Right cardiac atrium (tissue), 5 donors: ENCODE data around the gene SUCO. TPM values are rescaled to one million over a fixed set of nuclear protein-coding genes. Genes with fewer than 3 reads are reported as not detected.

Experiments used
- ATAC-seq, 2 donors: fragments of 200-7000 bp; cut with Tn5 transposase; one replicate each; pipeline versions ENCODE4 v1.8.0 to v1.9.1; 2020; ENCODE audit warnings: moderate library complexity in 2 of 2, mild to moderate bottlenecking in 1 of 2
- DNase-seq, 3 donors: peaks; one replicate each; pipeline ENCODE4 v3.0.0-alpha.2; 2020
- H3K27ac ChIP-seq: one replicate; pipeline ENCODE4 v1.5.1; 2013; ENCODE audit warnings: mild to moderate bottlenecking, low read length, control low read depth, moderate library complexity
- H3K27me3 ChIP-seq: one replicate; pipeline ENCODE4 v1.6.1; 2013; ENCODE audit not compliant: control insufficient read depth, insufficient read depth
- H3K4me1 ChIP-seq: one replicate; pipeline ENCODE4 v1.6.1; 2013; ENCODE audit warnings: low read length; ENCODE audit not compliant: control insufficient read depth, insufficient read depth
- H3K4me3 ChIP-seq: one replicate; pipeline ENCODE4 v1.5.1; 2013; ENCODE audit warnings: low read length, control low read depth
- H3K9me3 ChIP-seq: one replicate; pipeline ENCODE4 v1.6.1; 2013; ENCODE audit warnings: low read length; ENCODE audit not compliant: control insufficient read depth
- WGBS: extraction: QIAGEN DNeasy Blood & Tissue Kit; methylation state at CpG from one replicate; pipeline ENCODE4 v1.1.7; 2013; 5-methylcytosine and 5-hydroxymethylcytosine counted together
- intact Hi-C, 4 donors: fragments of 100-400 bp; cut with DNase I; formaldehyde crosslinking; loops; one replicate each; pipeline versions ENCODE4 v1.11.0 to v1.14.0; 2022 to 2023
- polyA plus RNA-seq: library from polyadenylated mRNA; stranded (reverse); fragments of 200-250 nt; gene quantifications from one replicate; pipeline ENCODE4 v1.2.3, GENCODE V29; 2013
- total RNA-seq, 4 donors: library from RNA; stranded (reverse); fragmentation: NEBNext Ultra II Directional; extraction: Animal tissue kit (Norgen Biotek cat#: 25700); gene quantifications; one replicate each; pipeline ENCODE4 v1.2.1, GENCODE V29; 2021
- donor health status: healthy with polysubstance abuse.
- donor health status: DM: no; HTN: yes; CAD: no.
- donor health status: DM: no; HTN: no; CAD: no.
- donor health status: DM: no; HTN: yes; CAD: no; lungs with severe emphysema.
- donor health status: DM: yes; HTN: yes; CAD: no.

SUCO gene
- total and polyA plus RNA-seq, 5 donors, result 10.3 to 36.1 (median 31.7) TPM

- WGBS, result 98% methylated on average over 3 of the region's 3 CpGs
- Histone ChIP-seq H3K9me3 (no peaks in the 10 kb centered on the region), H3K27ac (no peak overlapping the region), H3K27me3 (no peaks in the 10 kb centered on the region), H3K4me1 (no peaks in the 10 kb centered on the region), H3K4me3 (no peak overlapping the region)
- no peak for ATAC-seq
- intact Hi-C loops, result no loop called here
- DNase-seq, result no peak
These were observed 28.3 kb downstream of the SUCO start for GRCh38 chr1:172561252-172561651.

- no peaks in the 10 kb centered on the region for H3K27me3 ChIP-seq
- intact Hi-C loops, result no loop called here
- DNase-seq (no peak), ATAC-seq (no peak)
- no peaks in the 10 kb centered on the region for H3K9me3 ChIP-seq
- 91% methylated on average over 5 of the region's 5 CpGs for WGBS
- no peaks in the 10 kb centered on the region for H3K4me1 ChIP-seq
- H3K27ac ChIP-seq, result no peak overlapping the region
- no peak overlapping the region for H3K4me3 ChIP-seq
These were observed 33.4 kb downstream of the SUCO start for GRCh38 chr1:172566196-172566997.

- H3K27ac ChIP-seq, result no peak overlapping the region
- H3K4me1 ChIP-seq, result no peaks in the 10 kb centered on the region
- 95% methylated on average over 3 of the region's 3 CpGs for WGBS
- intact Hi-C loops, result no loop called here
- no peak overlapping the region for H3K4me3 ChIP-seq
- H3K27me3 ChIP-seq, result no peaks in the 10 kb centered on the region
- DNase-seq (no peak), ATAC-seq (no peak)
- no peaks in the 10 kb centered on the region for H3K9me3 ChIP-seq
These were observed 34.8 kb downstream of the SUCO start for GRCh38 chr1:172567720-172568119.

GRCh38 chr1:172574080-172574479 is 41.1 kb downstream of the SUCO start:
- Histone ChIP-seq H3K4me3 (no peak overlapping the region), H3K4me1 (no peaks in the 10 kb centered on the region), H3K9me3 (no peaks in the 10 kb centered on the region), H3K27me3 (no peaks in the 10 kb centered on the region), H3K27ac (no peak overlapping the region)
- 96% methylated on average over 2 of the region's 2 CpGs for WGBS
- ATAC-seq, result no peak
- intact Hi-C loops, result no loop called here
- no peak for DNase-seq

GRCh38 chr1:172578586-172578985 is 45.6 kb downstream of the SUCO start:
- Histone ChIP-seq H3K27me3 (no peaks in the 10 kb centered on the region), H3K9me3 (no peaks in the 10 kb centered on the region), H3K4me3 (no peak overlapping the region), H3K27ac (no peak overlapping the region), H3K4me1 (no peaks in the 10 kb centered on the region)
- 82% methylated on average over 1 of the region's 1 CpG for WGBS
- ATAC-seq (no peak), DNase-seq (no peak)
- intact Hi-C loops, result no loop called here

GRCh38 chr1:172581273-172581672 is 48.3 kb downstream of the SUCO start:
- ATAC-seq (no peak), DNase-seq (no peak)
- H3K27me3 ChIP-seq, result no peaks in the 10 kb centered on the region
- H3K4me1 ChIP-seq, result no peaks in the 10 kb centered on the region
- no peak overlapping the region for H3K27ac ChIP-seq
- H3K9me3 ChIP-seq, result no peaks in the 10 kb centered on the region
- intact Hi-C loops, result no loop called here
- H3K4me3 ChIP-seq, result no peak overlapping the region

GRCh38 chr1:172581779-172582178 is 48.8 kb downstream of the SUCO start:
- H3K4me3 ChIP-seq, result no peak overlapping the region
- DNase-seq (no peak), ATAC-seq (no peak)
- intact Hi-C loops, result no loop called here
- H3K27me3 ChIP-seq, result no peaks in the 10 kb centered on the region
- 90% methylated on average over 1 of the region's 1 CpG for WGBS
- H3K9me3 ChIP-seq, result no peaks in the 10 kb centered on the region
- no peaks in the 10 kb centered on the region for H3K4me1 ChIP-seq
- H3K27ac ChIP-seq, result no peak overlapping the region

GRCh38 chr1:172582889-172583288 is 49.9 kb downstream of the SUCO start:
- Histone ChIP-seq H3K4me1 (no peaks in the 10 kb centered on the region), H3K27ac (no peak overlapping the region), H3K9me3 (no peaks in the 10 kb centered on the region), H3K4me3 (no peak overlapping the region), H3K27me3 (no peaks in the 10 kb centered on the region)
- 91% methylated on average over 3 of the region's 3 CpGs for WGBS
- intact Hi-C loops, result no loop called here
- DNase-seq (no peak), ATAC-seq (no peak)

GRCh38 chr1:172585348-172585747 is 52.4 kb downstream of the SUCO start:
- Histone ChIP-seq H3K4me3 (no peak overlapping the region), H3K27ac (no peak overlapping the region), H3K9me3 (no peaks in the 10 kb centered on the region), H3K27me3 (no peaks in the 10 kb centered on the region), H3K4me1 (no peaks in the 10 kb centered on the region)
- WGBS, result 29% methylated on average over 3 of the region's 3 CpGs
- ATAC-seq (peak; percentile 21 to 48), DNase-seq (no peak)
- intact Hi-C loops, result no loop called here

GRCh38 chr1:172585861-172586260 is 52.9 kb downstream of the SUCO start:
- Histone ChIP-seq H3K27me3 (no peaks in the 10 kb centered on the region), H3K4me3 (no peak overlapping the region), H3K9me3 (no peaks in the 10 kb centered on the region), H3K27ac (no peak overlapping the region), H3K4me1 (no peaks in the 10 kb centered on the region)
- ATAC-seq (no peak), DNase-seq (no peak)
- intact Hi-C loops, result no loop called here

GRCh38 chr1:172588296-172589291 is 55.6 kb downstream of the SUCO start:
- Histone ChIP-seq H3K4me1 (no peaks in the 10 kb centered on the region), H3K27ac (no peak overlapping the region), H3K27me3 (no peaks in the 10 kb centered on the region), H3K9me3 (no peaks in the 10 kb centered on the region), H3K4me3 (no peak overlapping the region)
- DNase-seq, result no peak
- intact Hi-C loops, result no loop called here
- peak in 1 of 2 donors; percentile 50 for ATAC-seq
- 77% methylated on average over 7 of the region's 7 CpGs for WGBS
